GM18520 (cell line): ENCODE data around the gene SVOP.

Experiments
- ATAC-seq: cut with Tn5 transposase; IDR thresholded peaks from one replicate; pipeline ENCODE4 v1.9.1; 2021; ENCODE audit not compliant: unreplicated experiment

The SVOP gene

DNA sequence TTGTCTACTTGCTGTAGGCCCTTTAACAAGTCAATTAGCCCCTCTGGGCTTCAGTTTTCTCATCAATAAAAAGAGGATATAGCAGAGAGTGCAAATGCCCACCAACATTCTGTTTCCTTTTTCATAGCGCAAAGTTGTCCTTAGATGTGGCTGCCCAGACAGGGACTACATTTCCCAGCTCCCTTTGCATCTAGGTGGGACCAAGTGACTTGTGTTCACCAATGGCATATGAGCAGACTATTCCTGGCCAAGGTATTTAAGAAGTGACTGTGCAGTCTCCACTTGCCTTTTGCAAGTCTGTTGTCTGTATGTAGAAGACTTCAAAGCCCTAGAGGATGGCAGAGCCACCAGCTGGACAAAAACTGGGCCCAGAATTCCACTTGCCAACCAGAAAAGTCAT, 81.3 kb downstream of the SVOP start:
- no peak for ATAC-seq

DNA sequence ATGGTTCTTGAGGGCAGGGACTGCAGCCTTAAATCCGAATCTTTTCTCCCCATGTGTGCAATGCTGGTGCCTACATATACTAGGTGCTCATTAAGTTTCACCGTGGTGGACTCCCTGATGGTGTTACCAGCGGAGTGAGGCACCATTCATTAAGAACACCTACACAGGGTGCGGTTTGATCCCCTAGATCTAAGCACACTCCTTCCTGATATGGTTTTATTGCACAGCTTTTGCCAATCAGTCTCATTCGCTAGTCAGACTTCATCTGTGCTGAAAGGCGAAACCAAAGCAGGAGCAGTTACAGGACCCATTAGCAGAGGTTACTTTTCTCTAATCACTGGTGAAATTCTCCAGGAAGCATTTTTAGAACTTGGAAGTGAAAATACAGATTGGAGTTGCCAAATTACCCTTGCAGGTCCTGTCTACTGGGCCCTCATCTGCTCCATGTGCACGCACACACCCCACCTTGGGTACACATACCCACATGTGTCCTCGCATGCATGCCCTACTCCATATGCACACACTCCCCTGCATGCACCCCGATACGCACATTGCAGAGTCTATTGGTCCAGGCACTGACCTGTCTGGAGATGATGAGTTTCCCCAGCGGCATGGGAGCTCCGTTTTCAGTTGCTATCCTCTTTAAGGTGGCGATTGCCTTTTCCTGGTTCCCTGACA, 82.5 kb downstream of the SVOP start:
- ATAC-seq: no peak

DNA sequence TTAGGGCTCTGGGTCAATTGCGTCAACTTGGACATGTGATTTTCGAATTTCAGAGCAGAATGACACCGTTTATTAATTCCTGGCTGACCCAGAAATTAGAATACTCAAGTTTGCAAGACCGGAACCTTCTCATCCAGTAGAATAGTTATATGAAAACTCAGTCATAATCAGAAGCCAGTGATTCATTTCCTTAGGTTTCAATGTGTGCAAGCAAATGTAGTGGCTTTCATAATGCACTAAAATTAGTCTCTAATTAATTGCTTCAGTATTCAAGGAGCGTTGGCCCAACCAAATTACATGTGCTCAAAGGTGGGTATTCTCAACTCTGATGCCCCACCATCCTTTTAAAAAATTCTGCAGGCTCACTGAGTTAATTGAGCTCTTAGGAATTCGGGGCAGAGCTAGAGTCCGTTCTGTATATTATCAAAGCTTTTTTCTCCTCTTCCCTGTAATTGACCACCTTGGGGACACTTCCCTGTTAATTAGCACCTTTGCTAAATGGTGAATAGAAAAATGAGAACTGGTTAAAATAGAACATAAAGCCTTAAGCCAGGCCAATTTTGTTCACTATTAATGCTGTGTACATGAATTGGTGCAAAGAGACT, 85.6 kb downstream of the SVOP start:
- ATAC-seq: no peak

DNA sequence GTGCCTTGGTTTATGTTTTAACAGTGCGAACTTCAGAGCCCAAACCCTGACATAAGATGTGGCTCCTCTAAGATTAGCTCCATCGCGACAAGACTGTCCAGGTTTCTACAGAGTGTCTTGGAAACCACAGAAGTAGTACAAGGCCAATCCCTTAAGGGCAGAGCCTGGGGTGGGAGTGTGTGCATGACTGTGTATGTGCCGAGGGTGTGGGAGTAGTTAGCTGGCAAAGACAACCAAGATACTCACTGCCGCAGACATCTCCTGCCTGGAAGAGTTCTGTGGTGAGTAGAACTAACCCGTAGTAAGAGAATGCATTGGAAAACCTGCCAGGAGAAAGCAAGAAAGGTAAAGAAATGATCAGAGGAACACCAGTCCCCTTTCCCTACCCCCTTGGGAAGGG, 86.9 kb downstream of the SVOP start:
- no peak for ATAC-seq

DNA sequence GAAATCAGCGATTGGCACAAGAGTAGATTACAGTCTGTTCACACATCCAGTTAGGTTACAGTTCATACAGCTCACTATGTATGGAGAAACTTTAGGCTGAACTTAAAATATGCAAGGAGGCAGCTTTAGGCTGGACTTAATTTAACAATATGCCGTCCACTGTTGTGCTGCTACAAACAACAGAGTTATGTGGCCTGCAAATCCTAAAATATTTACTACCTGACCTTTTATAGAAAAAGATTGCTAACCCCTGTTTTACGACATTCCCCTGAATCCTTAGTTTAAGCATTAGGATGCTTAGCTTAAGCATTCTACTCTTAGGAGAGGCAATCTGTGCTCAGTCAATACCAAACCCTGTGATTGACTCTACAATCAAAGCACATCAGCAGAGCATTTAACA, 90.1 kb downstream of the SVOP start:
- no peak for ATAC-seq

DNA sequence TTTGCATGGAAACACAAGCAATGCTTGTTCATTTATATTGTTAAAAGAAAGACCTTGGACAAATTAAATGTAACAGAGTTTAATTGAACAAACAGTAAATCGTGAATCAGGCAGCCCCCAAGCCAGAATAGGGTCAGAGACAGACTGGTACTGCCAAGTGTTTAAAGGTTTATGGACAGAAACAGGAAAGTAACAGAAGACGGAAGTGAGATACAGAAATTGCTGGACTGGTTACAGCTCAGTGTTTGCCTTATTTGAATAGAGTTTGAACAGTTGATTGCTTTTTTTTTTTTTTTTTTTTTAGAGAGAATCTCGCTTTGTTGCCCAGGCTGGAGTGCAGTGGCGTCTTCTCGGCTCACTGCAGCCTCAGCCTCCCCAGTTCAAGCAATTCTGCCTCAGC, 90.7 kb downstream of the SVOP start:
- no peak for ATAC-seq

DNA sequence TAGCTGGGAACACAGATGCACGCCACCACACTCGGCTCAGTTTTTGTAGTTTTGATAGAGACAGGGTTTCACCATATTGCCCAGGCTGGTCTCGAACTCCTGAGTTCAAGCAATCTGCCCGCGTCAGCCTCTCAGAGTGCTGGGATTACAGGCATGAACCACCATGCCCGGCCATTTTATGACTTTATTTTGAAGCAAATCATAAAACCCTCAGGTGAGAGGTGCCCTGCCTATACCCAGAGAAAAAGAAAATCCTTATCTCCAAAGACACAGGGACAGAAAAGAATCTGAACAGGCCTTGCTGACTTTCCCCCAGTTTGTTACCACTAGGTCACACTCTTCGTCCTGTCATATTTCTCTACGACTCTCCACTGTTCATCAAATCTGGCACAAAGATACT, 92.2 kb downstream of the SVOP start:
- ATAC-seq: no peak

DNA sequence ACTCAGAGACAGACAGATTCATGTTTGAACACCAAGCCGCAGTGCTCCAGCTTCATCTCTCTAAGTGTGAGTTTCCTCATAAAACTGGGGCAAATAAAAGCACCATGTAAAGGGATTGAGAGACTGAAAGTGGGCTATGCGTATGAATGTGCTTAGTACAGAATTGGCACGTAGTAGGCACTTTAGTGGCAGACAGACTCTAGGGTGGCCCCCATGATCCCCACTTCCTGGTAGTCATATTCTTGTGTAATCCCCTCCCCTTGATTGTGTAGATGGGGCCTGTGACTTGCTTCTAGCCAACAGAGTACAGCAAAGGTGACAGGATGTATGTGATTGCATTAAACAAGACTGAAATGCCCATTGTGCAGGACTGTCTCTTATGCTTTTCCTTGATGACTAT, 98.0 kb downstream of the SVOP start:
- no peak for ATAC-seq

DNA sequence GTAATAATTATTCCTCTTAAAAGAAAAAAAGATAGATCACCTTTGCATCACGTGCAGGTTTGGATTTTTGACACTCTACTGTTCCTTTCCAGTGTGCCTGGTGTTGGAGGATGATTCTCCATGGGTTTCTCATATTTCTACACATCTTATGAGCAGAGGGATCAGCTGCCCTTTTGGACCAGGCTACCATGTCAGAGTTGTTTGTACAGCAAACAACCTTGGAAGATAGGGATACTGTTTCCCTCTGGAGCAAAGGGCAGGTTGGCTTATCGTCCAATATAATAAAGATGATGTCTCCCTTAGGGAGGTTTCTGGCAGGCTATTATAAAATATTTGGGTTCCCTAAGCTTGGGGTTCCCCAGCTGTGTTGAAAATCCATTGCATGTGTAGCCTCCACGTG, 98.9 kb downstream of the SVOP start:
- no peak for ATAC-seq

DNA sequence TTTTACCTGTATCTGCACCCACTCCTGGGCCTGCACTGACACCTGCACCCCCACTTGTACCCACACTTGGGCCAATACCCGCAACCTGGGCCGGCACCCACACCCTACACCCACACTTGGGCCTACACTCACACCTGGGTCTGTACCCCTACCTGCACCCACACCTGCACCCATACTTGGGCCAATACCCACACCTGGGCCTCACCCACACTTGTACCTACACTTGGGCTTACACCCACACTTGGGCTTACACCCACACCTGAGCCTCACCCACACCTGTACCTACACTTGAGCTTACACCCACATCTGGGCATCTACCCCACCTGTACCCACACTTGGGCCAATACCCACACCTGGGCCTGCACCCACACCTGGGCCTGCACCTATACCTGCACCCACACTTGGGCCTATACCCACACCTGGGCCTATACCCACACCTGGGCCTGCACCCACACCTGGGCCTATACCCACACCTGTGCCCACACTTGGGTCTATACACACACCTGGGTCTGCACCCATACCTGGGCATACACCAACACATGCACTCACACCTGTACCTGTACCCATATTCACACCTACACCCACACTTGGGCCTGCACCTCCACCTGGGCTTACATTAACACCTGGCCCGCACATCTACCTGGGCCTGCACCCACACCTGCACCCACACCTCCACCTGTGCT, 101.8 kb downstream of the SVOP start:
- no peak for ATAC-seq

DNA sequence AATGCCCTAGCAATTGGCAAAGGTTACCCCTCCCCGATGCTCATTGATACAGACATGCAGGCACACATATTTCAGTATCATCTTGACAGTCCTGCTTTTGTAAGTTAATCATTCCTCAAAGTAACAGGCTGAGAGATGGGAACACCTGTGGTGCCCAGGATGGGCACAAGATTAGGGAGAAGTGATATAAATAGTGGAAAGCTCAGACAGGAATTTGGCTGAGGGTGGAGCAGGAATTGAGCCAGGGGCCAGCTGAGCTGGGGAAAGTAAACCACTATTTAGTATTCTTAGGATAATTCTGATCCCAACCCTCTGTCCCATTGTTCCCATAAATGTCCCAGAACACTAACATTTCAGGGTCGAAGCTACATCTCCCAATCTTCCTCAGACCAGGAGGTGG, 102.7 kb downstream of the SVOP start:
- ATAC-seq: no peak

DNA sequence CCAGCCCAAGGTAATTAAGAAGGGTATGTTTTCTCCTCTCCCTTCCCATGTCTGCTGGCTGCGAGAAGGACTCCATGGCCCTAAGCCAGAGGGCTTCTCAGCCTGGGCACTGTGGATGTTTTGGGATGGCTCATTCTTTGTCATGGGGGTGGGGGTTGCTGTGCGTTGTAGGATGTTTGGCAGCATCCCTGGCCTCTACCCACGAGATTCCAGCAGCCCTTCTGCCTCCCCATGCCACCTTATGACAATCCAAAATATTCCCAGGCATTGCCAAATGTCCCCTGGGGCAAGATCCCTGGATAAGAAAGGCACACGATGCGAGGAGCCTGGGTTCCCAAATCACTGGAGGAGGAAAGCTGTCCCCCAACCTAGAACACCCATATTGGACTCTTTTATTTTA, 104.5 kb downstream of the SVOP start:
- ATAC-seq: no peak

DNA sequence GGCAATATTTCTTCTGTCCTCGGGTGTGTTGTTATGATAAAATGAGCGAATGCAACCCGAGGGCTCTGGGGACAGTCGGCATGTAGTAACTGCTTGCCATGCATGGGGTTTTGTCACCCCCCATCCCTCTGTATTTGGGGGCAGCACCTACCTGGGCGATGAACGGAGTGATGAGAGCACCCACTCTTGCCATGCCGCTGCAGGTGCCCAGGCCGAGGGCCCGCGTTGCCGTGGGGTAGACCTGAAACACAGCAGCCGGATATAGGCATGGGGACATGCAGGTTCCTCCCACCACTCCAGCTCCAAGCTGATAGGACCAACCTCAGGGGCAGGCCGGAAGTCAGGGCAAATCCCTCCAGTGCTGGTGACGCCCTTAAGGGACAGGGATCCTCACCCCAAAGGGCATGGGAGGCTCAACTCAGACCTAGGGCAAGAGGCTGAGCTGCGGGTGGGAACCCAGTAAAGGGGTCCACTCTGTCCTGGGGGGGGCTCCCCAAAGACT, 105.2 kb downstream of the SVOP start:
- no peak for ATAC-seq

DNA sequence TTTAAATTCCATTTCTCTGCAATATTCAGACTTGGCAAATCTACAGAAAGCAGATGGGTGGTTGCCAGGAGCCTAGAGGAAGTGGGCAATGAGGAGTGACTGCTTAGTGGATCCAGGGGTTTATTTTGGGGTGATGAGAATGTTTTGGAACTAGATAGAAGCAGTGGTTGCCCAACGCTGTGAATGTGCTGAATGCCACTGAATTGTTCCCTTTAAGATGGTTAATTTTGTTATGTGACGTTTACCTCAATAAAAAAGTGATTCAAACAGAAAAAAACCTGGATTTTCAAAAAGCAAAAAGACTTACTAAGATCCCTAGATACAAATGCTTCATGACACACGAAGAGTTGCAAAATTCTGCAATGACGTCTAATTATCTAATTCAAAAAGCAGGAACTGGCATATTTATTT, 106.7 kb downstream of the SVOP start:
- no peak for ATAC-seq

DNA sequence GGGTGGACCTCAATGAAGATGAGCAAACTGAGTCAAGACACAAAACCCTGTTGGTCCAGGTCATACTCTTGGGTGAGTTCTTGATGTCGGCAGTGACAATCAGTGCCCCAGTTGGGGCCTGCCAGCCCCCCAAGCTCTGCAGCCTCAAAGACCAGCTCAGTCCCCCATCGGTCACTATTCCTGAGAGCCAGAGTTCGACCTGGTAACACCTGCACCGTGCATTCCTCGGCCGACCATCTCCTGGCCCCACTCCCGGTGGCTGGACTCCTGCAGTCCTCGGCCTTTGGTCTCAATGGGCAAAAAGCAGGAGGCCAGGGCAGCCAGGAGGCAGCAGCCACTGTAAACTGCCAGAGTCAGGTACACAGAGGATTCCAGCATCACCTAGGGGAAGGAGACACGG, 108.5 kb downstream of the SVOP start:
- no peak for ATAC-seq

DNA sequence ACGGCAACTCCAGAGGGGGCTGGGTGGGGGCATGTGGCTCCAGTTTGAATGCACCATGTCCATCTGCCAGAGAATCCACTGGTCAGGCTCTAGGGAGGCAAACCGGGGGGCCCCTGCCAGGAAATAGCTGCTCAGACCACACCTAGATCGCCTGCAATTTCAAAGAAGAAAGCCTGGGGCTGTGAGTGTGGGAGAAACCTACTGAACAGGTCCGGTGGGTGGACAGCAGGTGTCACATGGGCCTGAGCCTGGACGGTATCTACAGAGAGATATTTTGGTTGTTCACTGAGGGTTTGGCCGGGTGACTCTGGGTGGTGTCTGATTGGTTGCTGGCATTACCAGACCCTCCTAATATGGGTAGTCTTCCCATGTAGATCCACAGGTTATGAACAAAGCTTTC, 109.0 kb downstream of the SVOP start:
- ATAC-seq: no peak

DNA sequence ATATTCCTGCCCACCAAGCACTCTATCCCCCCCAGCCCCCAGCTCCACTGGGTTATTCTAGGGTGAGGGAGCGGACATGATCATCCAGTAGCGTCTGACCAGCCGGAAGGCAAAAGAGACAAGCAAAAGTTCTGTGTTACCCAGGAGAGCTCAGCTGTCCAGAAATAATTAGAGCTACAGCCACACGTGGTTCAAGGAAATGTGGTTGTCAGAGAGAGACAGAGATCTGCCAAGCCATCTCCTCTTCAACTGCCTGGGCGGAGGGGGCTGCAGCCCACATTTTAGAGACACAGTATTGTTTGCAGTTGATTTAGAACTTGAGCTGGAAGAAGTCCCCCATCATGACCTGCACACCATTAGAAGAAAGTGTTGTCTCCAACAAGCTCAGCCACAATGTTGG, 110.5 kb downstream of the SVOP start:
- ATAC-seq: no peak

DNA sequence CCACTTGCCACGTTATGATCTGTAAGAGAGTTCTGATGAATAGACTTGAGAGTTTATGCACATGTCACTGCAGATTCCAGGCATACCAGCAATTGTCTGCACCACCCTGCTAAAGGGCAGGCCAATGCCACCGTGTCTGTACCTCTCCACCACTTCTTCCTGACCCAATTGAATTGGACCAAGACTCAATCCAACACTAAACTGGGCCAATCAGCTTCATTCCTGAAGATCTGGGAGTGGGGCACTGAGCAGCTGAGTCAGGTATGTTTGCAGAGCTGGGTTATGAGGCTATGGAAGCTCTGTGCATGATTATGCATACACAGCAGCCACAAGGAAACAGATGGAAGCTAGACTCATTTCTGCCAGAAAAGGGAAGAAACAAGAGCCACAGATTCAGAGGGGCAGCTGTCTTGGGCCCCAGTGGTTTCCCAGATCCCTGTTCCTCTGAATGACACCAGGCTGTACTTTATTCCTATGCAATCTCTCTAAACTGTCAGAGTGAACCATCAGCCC, 113.0 kb downstream of the SVOP start:
- ATAC-seq: no peak

DNA sequence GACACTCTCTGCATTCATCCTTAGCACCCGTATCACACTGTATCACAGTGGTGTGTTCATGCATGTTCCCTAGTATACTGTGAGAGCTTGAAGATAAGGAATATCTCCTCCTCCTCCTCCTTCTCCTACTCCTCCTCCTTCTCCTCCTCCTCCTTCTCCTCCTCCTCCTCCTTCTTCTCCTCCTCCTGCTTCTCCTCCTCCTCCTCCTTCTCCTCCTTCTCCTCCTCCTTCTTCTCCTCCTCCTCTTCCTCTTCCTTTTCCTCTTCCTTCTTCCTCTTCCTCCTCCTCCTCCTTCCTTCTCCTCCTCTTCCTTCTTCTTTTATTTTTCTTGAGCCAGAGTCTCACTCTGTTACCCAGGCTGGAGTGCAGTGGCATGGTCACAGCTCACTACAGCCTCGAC, 113.9 kb downstream of the SVOP start:
- ATAC-seq: no peak

DNA sequence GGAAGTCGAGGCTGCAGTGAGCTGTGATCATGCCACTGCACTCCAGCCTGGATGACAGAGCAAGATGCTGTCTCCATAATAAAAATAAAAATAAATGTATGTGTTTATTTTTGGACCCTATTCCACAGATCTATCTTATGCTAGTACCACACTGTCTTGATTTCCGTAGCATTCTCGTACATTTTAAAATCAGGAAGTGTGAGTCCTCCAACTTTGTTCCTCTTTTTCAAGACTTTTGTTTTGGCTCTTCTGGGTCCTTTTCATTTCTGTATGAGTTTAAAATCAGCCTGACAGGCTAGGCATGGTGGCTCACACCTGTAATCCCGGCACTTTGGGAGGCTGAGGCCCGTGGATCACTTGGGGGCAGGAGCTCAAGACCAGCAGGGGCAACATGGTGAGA, 115.1 kb downstream of the SVOP start:
- no peak for ATAC-seq

DNA sequence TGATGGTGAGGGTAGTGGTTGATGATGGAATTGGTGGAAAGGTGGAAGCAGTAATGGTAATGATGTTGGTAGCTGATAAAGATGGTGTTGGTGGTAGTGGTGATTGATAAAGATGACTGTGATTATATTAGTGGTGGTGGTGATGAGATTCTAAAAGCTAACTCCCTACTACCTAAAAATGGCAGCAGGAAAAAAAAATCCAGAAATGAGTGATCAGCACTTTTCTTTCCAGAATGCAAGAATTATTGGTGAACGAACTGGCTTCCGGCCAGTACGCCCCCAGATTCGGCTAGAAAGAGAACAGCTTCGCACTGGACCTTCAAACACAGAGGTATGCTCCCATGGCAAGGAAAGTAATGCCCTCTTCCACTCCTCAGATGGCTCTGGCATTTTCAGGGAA, 121.7 kb downstream of the SVOP start:
- no peak for ATAC-seq

DNA sequence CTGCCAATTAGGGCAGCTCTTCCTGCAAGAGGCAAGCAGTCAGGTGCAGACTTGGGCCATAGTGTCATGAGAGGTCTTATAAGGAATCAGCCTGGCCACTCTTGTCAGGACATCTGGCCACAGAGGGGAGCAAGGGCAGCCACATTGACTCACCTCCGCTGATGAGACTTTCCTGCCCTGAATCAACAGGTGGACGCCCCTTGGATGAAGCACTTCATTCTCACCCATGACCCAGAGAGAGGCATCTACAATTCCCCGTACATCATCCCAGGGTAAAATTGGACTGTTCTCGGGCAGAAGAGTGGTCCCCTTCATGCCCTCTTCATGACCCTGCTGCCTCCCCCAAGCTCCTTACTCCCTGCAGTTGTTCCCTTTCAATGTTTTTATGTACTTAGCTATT, 124.1 kb downstream of the SVOP start:
- no peak for ATAC-seq
